ENCODE data around the gene MS4A12. TPM values are rescaled to one million over a fixed set of nuclear protein-coding genes. Genes with fewer than 3 reads are reported as not detected.

Gene MS4A12
- total RNA-seq, 1 experiment from 2014 or later = not detected

DNA sequence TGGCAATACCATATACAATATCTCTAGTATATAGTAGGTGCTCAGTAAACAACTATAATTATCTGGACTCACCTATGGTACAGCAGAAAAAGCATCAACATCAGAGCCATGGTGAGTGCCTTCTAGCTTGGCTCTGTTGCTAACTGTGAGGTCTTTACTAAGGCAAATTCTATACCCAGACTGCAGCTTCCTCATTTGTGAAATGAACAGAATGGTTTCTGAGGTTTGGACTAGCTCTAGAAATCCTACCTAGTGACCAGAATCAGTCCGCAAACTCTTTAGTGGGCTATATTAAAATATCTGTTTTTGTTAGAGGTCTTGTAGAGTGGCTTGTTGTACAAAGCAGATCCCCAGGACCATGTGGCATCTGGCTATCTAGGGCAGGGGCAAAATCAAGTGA, 33.2 kb upstream of the MS4A12 start:
- Mint-ChIP-seq H3K27me3 (ENCODE audit: low read depth) (no peaks in the 10 kb centered on the region; the same call in none of the 2 replicates), H3K9me3 (no peaks in the 10 kb centered on the region), H3K36me3 (ENCODE audit: insufficient read depth in 1 of 3, low read depth in 3 of 3) (no peaks in the 10 kb centered on the region), H3K4me3 (no peak overlapping the region), H3K4me1 (peaks cover 2 to 5% of the 10 kb centered on the region in 2 experiments; a peak in 1 of 4 replicates), H3K27ac (no peak overlapping the region)
- H2BK12ac ChIP-seq (ENCODE audit: insufficient read length, low read depth, low read length) = no peak overlapping the region
- no peak overlapping the region for H3K56ac ChIP-seq (ENCODE audit: insufficient read length, low read depth, low read length)
- no peak overlapping the region for H2BK20ac ChIP-seq (ENCODE audit: low read depth, low read length, poor library complexity, severe bottlenecking)
- no peaks in the 10 kb centered on the region for H3K27me3 ChIP-seq (ENCODE audit: insufficient read depth, low read length)
- H2BK120ac ChIP-seq (ENCODE audit: low read depth, low read length, poor library complexity, severe bottlenecking) = no peak overlapping the region
- no peak overlapping the region for H3T11ph ChIP-seq (ENCODE audit: low read length)
- no peak overlapping the region for H3K14ac ChIP-seq (ENCODE audit: insufficient read depth, low read length)
- no peak overlapping the region for H3K9ac ChIP-seq (ENCODE audit: extremely low read depth, insufficient read length, low read length)
- no peak overlapping the region for H3K4ac ChIP-seq (ENCODE audit: low read depth, low read length)
- no peak overlapping the region for H2BK5ac ChIP-seq (ENCODE audit: insufficient read length, low read length)
- no CpG with 5 or more reads among the region's 1 CpG for WGBS (ENCODE audit: extremely low coverage, insufficient read length, low lambda C conversion rate)
- H3K23me2 ChIP-seq (ENCODE audit: insufficient read length, low read depth, low read length, poor library complexity, severe bottlenecking) = peaks cover 3% of the 10 kb centered on the region
- H3K79me2 ChIP-seq (ENCODE audit: insufficient read depth, low read length) = no peaks in the 10 kb centered on the region
- H3K27ac ChIP-seq (ENCODE audit: insufficient read length, low read depth, low read length) = no peak overlapping the region
- H2AFZ ChIP-seq (ENCODE audit: low read length) = no peak overlapping the region
- H3K4me1 ChIP-seq (ENCODE audit: insufficient read depth, low read length) = no peaks in the 10 kb centered on the region
- no peaks in the 10 kb centered on the region for H3K79me1 ChIP-seq (ENCODE audit: insufficient read depth, low read depth, low read length, poor library complexity, severe bottlenecking)
- no peak overlapping the region for H4K91ac ChIP-seq (ENCODE audit: insufficient read length, low read depth, low read length)
- no peak overlapping the region for H3K23ac ChIP-seq (ENCODE audit: insufficient read length, low read depth, low read length)
- DNase-seq = no peak
- TF ChIP-seq, protein P1, sequence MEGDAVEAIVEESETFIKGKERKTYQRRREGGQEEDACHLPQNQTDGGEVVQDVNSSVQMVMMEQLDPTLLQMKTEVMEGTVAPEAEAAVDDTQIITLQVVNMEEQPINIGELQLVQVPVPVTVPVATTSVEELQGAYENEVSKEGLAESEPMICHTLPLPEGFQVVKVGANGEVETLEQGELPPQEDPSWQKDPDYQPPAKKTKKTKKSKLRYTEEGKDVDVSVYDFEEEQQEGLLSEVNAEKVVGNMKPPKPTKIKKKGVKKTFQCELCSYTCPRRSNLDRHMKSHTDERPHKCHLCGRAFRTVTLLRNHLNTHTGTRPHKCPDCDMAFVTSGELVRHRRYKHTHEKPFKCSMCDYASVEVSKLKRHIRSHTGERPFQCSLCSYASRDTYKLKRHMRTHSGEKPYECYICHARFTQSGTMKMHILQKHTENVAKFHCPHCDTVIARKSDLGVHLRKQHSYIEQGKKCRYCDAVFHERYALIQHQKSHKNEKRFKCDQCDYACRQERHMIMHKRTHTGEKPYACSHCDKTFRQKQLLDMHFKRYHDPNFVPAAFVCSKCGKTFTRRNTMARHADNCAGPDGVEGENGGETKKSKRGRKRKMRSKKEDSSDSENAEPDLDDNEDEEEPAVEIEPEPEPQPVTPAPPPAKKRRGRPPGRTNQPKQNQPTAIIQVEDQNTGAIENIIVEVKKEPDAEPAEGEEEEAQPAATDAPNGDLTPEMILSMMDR (conservative IDR thresholded peaks at IDR 0.05) = no peak
- no peak overlapping the region for H2BK15ac ChIP-seq (ENCODE audit: low read depth, low read length)
- H4K5ac ChIP-seq (ENCODE audit: insufficient read length, low read depth, low read length) = no peak overlapping the region
- no peaks in the 10 kb centered on the region for H4K20me1 ChIP-seq (ENCODE audit: control insufficient read depth, insufficient read depth, insufficient read length)
- no peak overlapping the region for H3K4me2 ChIP-seq (ENCODE audit: insufficient read depth, insufficient read length, low read length)
- H3K9me3 ChIP-seq (ENCODE audit: control insufficient read depth, low read depth, low read length) = no peaks in the 10 kb centered on the region
- H3K18ac ChIP-seq (ENCODE audit: insufficient read length, low read depth, low read length) = no peak overlapping the region
- no peak overlapping the region for H2AK5ac ChIP-seq (ENCODE audit: insufficient read length, low read length)
- H4K8ac ChIP-seq (replicated peaks; ENCODE audit: insufficient read length, low read depth, low read length) = no peak overlapping the region

All from H9 (cell line).